Left lung (tissue), 10 donors: ENCODE results near the gene DSTN. TPM values are rescaled to one million over a fixed set of nuclear protein-coding genes. Genes with fewer than 3 reads are reported as not detected.
A peak's percentile ranks its signal among the peaks of the same experiment; 100 is the strongest.

ENCODE experiments used
- ATAC-seq: fragments of 200-7000 bp; cut with Tn5 transposase; one replicate; pipeline ENCODE4 v1.9.1; 2020; ENCODE audit warnings: moderate library complexity
- DNase-seq, 4 donors: peaks; one replicate each; pipeline ENCODE4 v3.0.0-alpha.2; 2013 to 2020
- H3K27ac ChIP-seq, 2 donors: fragments of 200-600 bp; sonication (generic) in 1 of 2; one replicate each; pipeline versions ENCODE4 v1.5.0 to v1.8.0; 2020 to 2021
- H3K27me3 ChIP-seq, 2 donors: fragments of 200-600 bp; sonication (generic) in 1 of 2; one replicate each; pipeline versions ENCODE4 v1.5.0 to v1.8.0; 2020 to 2021
- H3K36me3 ChIP-seq, 2 donors: fragments of 200-600 bp; sonication (generic) in 1 of 2; one replicate each; pipeline versions ENCODE4 v1.5.0 to v1.8.0; 2020 to 2021
- H3K4me1 ChIP-seq, 2 donors: fragments of 200-600 bp; one replicate each; pipeline ENCODE4 v1.8.0; 2021
- H3K4me3 ChIP-seq, 2 donors: fragments of 200-600 bp; sonication (generic) in 1 of 2; one replicate each; pipeline versions ENCODE4 v1.5.0 to v1.8.0; 2020 to 2021; ENCODE audit warnings: mild to moderate bottlenecking in 1 of 2
- H3K9me3 ChIP-seq, 2 donors: fragments of 200-600 bp; sonication (generic) in 1 of 2; one replicate each; pipeline versions ENCODE4 v1.5.0 to v1.8.0; 2020 to 2021
- intact Hi-C, 2 donors: fragments of 100-400 bp; cut with DNase I; formaldehyde crosslinking; loops; one replicate each; pipeline versions ENCODE4 v1.11.2 to v1.14.2; 2022
- polyA plus RNA-seq, 6 donors: library from polyadenylated mRNA; unstranded; fragments of 120-200 nt; gene quantifications; one replicate each; pipeline ENCODE4 v1.2.1, GENCODE V29; 2013; ENCODE audit not compliant: insufficient read length in 6 of 6
- total RNA-seq, 2 donors: library from RNA; stranded (reverse); fragmentation: NEBNext Ultra II Directional; extraction: Animal tissue kit (Norgen Biotek cat#: 25700); gene quantifications; one replicate each; pipeline ENCODE4 v1.2.1, GENCODE V29; 2021
- TF ChIP-seq, protein P1 (sequence below), 2 donors: fragments of 200-600 bp; sonication (generic) in 1 of 2; IDR thresholded peaks; one replicate each; pipeline versions ENCODE4 v1.5.0 to v1.8.0; 2021; ENCODE audit warnings: antibody characterized with exemption in 2 of 2
- donor health status: DM: no; HTN: yes; CAD: no.
- donor health status: DM: no; HTN: no; CAD: no.

Gene DSTN
- total and polyA plus RNA-seq, 8 donors = 340 to 551 (median 366) TPM

DNA sequence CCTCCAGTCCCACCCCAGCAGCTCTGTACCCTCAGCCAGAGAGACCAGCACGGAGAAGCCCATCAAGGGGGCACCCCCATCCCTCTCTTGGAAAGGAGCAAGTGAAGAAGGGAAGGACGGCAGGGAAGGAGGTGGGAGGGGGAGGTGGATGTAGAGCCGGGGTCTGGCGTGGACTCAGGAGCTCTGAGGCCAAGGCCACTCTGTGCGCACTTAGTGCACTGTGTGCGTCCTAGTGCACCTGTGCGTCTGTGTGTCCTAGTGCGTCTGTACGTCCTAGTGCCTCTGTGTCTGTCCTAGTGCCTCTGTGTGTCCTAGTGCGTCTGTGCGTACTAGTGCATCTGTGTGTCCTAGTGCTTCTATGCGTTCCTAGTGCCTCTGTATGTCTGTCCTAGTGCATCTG lies 54.2 kb downstream of the DSTN start:
- intact Hi-C loops = no loop called here
- H3K9me3 ChIP-seq = no peaks in the 10 kb centered on the region
- ATAC-seq = no peak
- no peak overlapping the region for H3K27ac ChIP-seq
- TF ChIP-seq, protein P1, sequence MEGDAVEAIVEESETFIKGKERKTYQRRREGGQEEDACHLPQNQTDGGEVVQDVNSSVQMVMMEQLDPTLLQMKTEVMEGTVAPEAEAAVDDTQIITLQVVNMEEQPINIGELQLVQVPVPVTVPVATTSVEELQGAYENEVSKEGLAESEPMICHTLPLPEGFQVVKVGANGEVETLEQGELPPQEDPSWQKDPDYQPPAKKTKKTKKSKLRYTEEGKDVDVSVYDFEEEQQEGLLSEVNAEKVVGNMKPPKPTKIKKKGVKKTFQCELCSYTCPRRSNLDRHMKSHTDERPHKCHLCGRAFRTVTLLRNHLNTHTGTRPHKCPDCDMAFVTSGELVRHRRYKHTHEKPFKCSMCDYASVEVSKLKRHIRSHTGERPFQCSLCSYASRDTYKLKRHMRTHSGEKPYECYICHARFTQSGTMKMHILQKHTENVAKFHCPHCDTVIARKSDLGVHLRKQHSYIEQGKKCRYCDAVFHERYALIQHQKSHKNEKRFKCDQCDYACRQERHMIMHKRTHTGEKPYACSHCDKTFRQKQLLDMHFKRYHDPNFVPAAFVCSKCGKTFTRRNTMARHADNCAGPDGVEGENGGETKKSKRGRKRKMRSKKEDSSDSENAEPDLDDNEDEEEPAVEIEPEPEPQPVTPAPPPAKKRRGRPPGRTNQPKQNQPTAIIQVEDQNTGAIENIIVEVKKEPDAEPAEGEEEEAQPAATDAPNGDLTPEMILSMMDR (IDR thresholded peaks at IDR 0.05) = no peak
- peaks cover 0 to 100% of the 10 kb centered on the region in 2 donors for H3K36me3 ChIP-seq
- peak in 2 of 4 donors; percentile 13 to 23 for DNase-seq
- no peaks in the 10 kb centered on the region for H3K27me3 ChIP-seq
- H3K4me3 ChIP-seq = no peak overlapping the region
- no peaks in the 10 kb centered on the region for H3K4me1 ChIP-seq

DNA sequence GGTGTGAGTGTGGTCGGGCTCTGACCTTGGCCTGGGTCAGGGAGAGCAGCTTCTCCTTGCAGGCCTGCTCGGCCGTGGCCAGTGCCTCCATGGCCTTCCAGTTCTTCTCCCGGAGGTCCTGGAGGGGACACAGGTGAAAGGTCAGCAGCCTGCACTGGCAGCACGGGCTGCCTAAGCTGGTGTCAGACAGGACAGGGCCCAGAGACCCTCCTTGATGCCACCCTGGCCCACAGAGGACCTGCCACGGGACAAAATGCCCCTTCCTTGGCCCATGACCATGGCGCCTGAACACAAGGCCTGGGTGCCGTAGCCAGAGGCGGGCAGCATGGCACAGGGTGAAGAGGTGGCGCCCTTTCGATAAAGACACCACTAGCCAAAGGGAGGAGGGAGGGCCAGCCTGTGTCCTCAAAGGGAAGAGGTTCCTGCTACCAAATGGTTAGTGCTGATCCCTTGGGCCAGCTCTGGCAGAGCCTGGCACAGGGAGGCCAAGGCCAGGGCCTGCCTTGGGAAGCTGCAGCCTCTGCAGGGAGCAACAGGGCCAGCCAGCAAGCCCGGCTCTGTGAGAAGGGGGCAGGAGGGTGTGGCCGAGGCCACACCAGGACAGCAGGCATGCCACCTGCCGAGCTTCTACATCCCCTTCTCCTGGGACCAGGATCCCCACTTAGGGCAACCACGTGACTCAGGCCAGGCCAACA lies 54.8 kb downstream of the DSTN start:
- TF ChIP-seq, protein P1 (IDR thresholded peaks at IDR 0.05) = no peak
- DNase-seq = peak in 2 of 4 donors; percentile 23 to 39
- Histone ChIP-seq H3K36me3 (peaks cover 0 to 100% of the 10 kb centered on the region in 2 donors), H3K4me3 (no peak overlapping the region), H3K27ac (no peak overlapping the region), H3K4me1 (no peaks in the 10 kb centered on the region), H3K27me3 (no peaks in the 10 kb centered on the region), H3K9me3 (no peaks in the 10 kb centered on the region)
- intact Hi-C loops = no loop called here
- ATAC-seq = no peak

- Histone ChIP-seq H3K4me1 (no peaks in the 10 kb centered on the region), H3K27me3 (no peaks in the 10 kb centered on the region), H3K9me3 (no peaks in the 10 kb centered on the region), H3K27ac (no peak overlapping the region), H3K4me3 (no peak overlapping the region), H3K36me3 (peaks cover 0 to 100% of the 10 kb centered on the region in 2 donors)
- intact Hi-C loops = no loop called here
- ATAC-seq (no peak), DNase-seq (peak in 2 of 4 donors; percentile 29 to 62)
- TF ChIP-seq, protein P1 (IDR thresholded peaks at IDR 0.05) = no peak
Measured at GRCh38 chr20:17625246-17626051, 55.6 kb downstream of the DSTN start.

DNA sequence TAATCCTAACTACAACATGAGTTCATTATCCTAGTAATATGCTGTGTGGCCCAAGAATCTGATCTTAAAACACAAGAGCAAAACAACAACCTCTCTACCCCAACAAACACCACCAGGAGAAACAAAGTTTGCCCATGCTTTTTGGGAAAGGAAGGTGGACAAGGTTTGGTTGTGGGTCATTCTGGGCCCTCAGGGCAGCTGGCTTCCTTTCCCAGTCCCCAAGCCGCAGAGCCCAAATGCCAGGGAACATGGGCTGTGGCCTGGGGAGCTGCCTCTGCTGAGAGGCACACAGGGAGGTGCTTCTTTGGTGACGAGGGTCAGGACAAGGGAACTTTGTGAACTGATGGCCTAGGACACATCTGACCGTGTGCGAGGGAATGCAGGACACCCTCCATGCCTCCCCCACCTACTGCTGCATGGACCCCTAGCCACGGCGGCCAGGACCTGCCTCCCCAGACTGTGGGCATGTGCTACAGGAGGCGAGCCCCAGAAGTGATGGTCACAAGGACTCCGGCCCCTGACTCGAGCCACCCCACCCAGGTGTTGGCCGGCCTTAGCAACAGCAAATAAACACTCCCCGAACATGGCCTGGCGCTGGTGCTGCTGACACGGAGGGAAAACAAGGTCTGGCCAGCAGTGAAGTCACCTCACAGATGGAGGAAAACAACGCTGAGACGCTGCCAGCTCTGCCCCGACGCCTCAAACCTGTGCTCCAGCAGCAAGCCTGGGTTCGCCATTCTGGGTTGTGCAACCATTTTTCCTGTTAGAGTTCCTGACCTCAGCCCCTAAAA lies 56.5 kb downstream of the DSTN start:
- H3K36me3 ChIP-seq = peaks cover 0 to 100% of the 10 kb centered on the region in 2 donors
- H3K27me3 ChIP-seq = no peaks in the 10 kb centered on the region
- ATAC-seq = peak; percentile 44
- H3K27ac ChIP-seq = no peak overlapping the region
- TF ChIP-seq, protein P1 (IDR thresholded peaks at IDR 0.05) = no peak
- H3K4me1 ChIP-seq = no peaks in the 10 kb centered on the region
- peak in 2 of 4 donors; percentile 18 to 65 for DNase-seq
- intact Hi-C loops = no loop called here
- no peaks in the 10 kb centered on the region for H3K9me3 ChIP-seq
- H3K4me3 ChIP-seq = no peak overlapping the region
